GM18868 (cell line): ENCODE measurements around the gene NCBP2.

Source experiments
- ATAC-seq: cut with Tn5 transposase; IDR thresholded peaks from one replicate; pipeline ENCODE4 v1.9.1; 2021; ENCODE audit warnings: mild to moderate bottlenecking, moderate library complexity; ENCODE audit not compliant: unreplicated experiment

NCBP2 gene

GRCh38 chr3:196942226-196942914 is at the start of gene NCBP2:
NCBP2 (minus strand) TSS chr3:196942528; CDS start chr3:196942503, 25 bp downstream.
- peak; percentile 89 for ATAC-seq

DNA sequence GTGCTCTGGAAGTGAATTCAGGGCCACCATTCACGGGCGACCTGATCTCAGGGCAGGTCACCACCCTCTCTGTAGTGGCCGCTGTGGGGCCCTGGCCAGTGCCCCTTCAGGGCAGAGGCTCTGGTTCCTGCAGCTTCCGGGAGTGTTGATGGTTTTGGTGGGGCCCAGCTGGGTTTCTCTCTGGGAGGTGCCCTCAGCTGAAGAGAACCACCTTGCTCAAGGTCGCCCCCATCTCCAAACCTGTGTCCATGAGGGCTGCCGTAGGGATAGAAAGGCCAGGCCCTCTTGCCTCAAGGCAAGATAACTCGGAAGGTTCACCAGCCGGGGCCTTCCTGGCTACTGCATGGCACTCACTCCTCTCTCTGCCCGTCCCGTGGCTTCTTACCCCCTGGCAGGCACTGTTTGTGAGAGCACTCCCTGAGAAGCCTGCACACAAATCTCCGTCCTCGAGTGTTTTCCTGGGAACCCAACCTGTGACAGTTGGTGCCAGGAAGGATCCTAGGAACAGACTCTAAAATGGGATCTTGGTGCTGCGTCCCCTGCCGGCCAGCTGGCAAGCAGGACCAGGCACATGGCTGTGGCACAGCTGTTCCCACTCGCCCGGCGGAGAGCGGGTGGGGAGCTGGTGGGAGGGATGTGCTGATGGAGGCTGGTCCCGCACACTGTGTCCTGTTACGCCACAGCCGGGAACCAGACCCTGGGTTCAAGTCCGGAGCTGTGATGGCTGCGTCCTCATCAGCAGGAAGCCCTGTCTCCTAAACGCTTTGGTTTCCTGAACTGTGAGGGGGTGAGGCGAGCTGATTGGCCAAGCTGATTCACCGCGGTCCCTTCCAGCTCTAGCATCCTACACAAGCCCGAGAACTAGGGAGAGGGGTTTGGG is 49.5 kb upstream of the NCBP2 start:
- no peak for ATAC-seq

- no peak for ATAC-seq
Measured at GRCh38 chr3:196990601-196991007, 48.3 kb upstream of the NCBP2 start.

- ATAC-seq: no peak
Measured at GRCh38 chr3:196989721-196990262, 47.5 kb upstream of the NCBP2 start.

GRCh38 chr3:196988241-196989029 is 46.1 kb upstream of the NCBP2 start:
- no peak for ATAC-seq

DNA sequence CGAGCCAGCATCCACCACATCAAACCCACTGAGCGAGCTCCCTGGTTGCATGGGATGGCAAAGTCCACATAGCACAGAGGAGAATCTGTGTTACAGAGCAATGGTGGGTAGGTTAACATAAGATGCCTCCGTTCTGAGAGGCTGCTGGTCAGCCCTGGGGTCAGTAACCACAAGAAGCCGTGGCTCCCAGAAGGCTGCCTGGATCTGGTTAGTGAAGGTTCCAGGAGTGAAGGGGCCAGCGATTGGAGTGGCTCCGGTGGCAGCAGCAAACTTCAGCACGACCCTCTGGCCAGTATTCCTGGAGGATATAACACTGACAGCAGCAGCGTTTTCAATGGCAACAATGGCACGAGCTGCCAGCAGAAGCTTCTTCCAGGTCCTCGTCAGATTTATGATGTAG is 44.7 kb upstream of the NCBP2 start:
- no peak for ATAC-seq

DNA sequence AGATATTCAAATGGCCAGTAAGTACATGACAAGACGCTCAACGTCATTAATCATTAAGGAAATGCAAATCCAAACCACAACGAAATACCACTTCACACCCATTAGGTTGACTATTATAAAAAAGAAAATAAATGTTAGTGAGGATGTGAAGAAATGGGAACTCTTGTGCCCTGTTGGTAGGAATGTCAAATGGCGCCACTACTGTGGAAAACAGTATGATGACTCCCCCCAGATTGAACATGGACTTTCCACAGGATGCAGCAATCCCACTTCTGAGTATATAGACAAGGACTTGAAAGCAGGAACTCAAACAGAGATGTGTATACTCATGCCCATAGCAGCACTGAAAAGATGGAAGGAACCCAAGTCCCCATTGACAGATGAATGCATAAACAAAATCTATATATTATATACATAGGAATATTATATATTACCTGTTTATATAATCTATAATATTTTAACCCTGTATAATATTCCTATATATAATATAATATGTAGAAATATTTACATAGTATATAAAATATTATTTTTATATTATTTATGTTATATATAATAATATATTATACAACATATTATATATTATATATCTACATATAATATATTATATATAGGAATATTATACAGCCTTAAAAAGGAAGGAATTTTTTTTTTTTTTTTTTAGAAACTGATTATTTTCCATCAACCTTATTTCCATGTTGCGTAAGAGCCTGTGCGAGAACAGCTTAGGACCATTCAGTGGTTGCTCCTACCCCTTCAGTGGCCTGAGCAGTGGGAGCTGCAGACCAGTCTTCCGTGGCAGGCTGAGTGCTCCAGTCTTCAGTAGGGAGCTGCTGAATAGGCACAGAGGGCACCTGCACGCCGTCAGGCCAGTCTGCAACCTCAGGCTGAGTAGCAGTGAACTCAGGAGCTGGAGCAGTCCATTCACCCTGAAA is 43.9 kb upstream of the NCBP2 start:
- no peak for ATAC-seq

DNA sequence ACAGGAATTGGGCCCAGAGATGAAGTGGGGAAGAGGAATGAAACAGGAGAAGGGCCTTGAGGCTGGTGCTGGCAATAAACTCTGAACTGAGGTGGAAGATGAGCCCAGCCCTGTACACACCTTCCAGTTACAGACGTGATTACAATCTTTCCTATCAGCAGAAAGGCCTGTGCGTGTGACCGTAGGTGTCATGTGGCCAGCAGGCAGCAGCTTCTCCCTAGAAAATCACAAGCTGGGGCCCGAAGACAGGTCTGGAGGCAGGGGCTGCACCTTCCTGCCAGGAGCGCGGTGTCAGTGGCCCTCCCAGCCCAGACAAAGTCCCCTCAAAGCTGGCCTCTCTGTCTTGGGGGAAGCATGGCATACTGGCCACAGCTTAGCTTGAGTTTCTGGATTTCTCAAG is 43.0 kb upstream of the NCBP2 start:
- ATAC-seq: no peak

DNA sequence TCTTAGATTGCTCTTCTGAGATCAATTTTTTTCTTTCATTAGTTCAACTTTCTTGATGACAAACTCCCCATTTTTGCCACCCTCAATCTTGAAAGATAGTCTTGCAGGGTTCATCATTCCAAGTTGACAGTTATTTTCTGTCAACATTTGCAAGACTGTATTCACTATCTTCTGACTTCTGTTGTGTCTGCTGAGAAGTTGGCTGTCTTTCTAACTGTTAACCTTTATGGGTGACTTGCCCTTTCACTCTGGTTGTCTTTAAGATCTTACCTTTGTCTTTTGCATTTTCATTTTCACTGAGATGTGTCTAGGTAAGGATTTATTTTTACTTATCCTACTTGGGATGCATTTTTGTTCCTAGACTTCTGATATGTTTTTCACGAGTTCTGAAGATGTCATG is 40.9 kb upstream of the NCBP2 start:
- no peak for ATAC-seq

DNA sequence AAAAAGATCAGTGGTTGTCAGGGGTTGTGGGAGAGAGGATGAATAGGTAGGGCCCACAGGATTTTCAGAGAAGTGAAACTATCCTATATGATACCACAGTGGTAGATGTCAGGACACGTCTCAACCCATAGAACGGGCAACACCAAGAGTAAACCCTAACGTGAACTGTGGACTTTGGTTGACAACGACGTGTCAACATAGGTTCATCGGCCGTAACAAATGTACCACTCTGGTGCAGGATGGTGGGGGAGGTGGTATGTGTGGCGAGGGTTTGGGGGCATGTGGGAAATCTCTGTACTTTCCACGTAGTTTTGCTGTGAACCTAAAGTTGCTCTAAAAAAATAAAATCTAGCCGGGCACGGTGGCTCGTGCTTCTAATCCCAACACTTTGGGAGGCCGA is 39.3 kb upstream of the NCBP2 start:
- no peak for ATAC-seq

DNA sequence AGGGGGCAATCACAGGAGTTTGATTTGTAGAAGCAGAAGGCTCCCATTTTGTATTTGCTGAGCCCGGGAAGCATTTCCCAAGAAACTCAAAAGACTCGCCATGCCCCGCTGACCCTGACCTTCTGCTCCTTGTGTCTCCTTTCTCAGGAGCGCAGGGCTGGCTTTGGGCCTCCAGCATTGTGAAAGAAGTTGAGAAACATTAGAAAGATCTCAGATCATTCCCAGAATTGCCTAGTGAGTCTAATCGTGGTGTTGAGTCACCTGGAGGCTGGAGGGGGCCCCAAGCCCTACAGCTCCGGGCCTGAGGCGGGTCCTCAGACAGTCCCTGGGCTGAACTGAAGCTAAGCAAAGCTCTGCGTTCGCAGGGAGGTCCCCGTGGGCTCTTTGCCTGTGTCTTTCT is 37.2 kb upstream of the NCBP2 start:
- ATAC-seq: no peak

GRCh38 chr3:196976941-196977340 is 34.6 kb upstream of the NCBP2 start:
- ATAC-seq: no peak

GRCh38 chr3:196975349-196975748 is 33.0 kb upstream of the NCBP2 start:
- no peak for ATAC-seq

DNA sequence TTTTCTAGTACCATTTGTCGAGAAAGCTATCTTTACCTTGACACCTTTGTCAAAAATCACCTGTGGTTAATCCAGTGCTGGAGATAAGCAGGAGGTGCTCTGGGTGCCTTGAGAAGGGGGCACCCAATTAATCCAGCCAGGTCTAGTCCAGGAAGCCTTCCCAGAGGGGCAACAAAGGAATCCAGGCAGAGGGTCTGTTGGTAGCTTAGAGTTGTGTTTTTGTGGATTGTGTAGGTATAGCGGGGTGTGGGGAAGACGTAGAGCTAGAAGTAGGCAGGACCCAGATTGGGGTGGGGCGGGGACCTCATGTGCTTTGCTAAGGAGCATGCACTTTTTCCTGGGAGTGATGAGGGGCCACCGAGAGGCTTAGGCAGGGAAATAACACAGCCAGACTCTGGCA is 32.3 kb upstream of the NCBP2 start:
- ATAC-seq: no peak

- ATAC-seq: no peak
Measured at GRCh38 chr3:196971094-196971698, 28.9 kb upstream of the NCBP2 start.

GRCh38 chr3:196970547-196971093 is 28.3 kb upstream of the NCBP2 start:
- ATAC-seq: no peak

DNA sequence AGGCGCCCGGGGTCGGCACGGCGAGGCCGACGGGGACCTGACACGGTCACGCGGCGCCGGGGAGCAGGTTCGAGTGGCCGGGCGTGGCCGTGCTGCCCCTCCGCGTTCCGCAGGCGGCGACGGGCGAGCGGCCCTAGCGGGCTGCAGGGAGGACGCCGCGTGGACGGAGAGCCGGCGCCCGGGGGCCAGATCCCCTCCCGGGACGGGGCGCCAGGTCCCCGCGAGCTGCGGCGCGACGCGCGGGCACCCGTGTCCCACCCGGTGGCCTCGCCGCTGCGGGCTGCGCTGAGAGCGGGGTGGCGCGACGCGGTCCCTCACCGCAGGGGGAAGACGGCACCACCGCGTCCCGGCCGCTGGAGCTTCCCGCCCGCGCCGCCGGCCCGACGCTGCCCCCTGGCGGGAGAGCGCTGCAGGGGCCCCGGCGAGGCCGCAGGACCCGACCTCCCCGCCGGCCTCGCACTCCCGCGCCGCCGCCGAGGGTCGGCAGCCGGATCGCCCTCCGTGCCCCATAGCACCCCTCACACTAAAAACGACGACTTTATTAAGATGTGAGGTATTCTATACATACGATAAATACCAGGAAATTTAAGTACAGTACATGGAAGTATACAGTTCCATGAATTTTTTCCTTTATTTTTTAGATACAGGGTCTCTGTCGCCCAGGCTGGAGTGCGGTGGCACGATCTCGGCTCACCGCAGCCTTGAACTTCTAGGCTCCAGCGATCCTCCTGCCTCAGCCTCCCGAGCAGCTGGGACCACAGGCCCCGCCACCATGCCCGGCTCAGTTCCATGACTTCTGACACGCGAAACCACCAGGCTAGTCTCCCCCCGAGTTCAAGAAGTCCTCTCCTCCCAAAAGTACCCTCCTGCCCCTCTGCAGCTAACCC is 27.6 kb upstream of the NCBP2 start:
- ATAC-seq: peak; percentile 50

- ATAC-seq: peak; percentile 41
Measured at GRCh38 chr3:196969134-196969659, 26.9 kb upstream of the NCBP2 start.
